HG02678 (cell line): Measurements from ENCODE around the gene ETV4.
A peak's percentile ranks its signal among the peaks of the same experiment; 100 is the strongest.
"Not testable (repeated sequence)": the region's sequence is repeated elsewhere in the genome, so short reads cannot be mapped to it uniquely, and the experiment has no call there.

Source experiments
- ATAC-seq: cut with Tn5 transposase; IDR thresholded peaks from one replicate; pipeline ENCODE4 v1.9.1; 2021; ENCODE audit warnings: mild to moderate bottlenecking, moderate library complexity; ENCODE audit not compliant: unreplicated experiment

Gene ETV4

GRCh38 chr17:43517615-43518386, 28.3 kb downstream of the ETV4 start:
- no peak for ATAC-seq

GRCh38 chr17:43517161-43517560, 29.0 kb downstream of the ETV4 start:
- no peak for ATAC-seq

- no peak for ATAC-seq
Observed at GRCh38 chr17:43515656-43516055, 30.5 kb downstream of the ETV4 start.

GRCh38 chr17:43511199-43511598, 34.9 kb downstream of the ETV4 start:
- not testable (repeated sequence) for ATAC-seq

- ATAC-seq, result not testable (repeated sequence)
Observed at GRCh38 chr17:43509440-43509839, 36.7 kb downstream of the ETV4 start.

- no peak for ATAC-seq
Observed at GRCh38 chr17:43490621-43491020, 55.5 kb downstream of the ETV4 start.

- peak; percentile 96 for ATAC-seq
Observed at GRCh38 chr17:43483674-43484551, 62.2 kb downstream of the ETV4 start, which contains the start of gene DHX8. Gene DHX8 (plus strand): TSS chr17:43483975. CDS start chr17:43484038, 63 bp downstream.

GRCh38 chr17:43482103-43483012, 63.8 kb downstream of the ETV4 start:
- no peak for ATAC-seq

GRCh38 chr17:43479948-43480347, 66.2 kb downstream of the ETV4 start:
- no peak for ATAC-seq
